ENCODE measurements around the gene RIMOC1. TPM values are rescaled to one million over a fixed set of nuclear protein-coding genes. Genes with fewer than 3 reads are reported as not detected.
"Not testable (repeated sequence)": the region's sequence is repeated elsewhere in the genome, so short reads cannot be mapped to it uniquely, and the experiment has no call there.

Gene RIMOC1
- total RNA-seq, 1 donor from 2014 or later: 29.0 TPM

GRCh38 chr5:41932770-41933169 is 28.6 kb downstream of the RIMOC1 start:
- intact Hi-C loops (cut with micrococcal nuclease): no loop called here
- Mint-ChIP-seq H3K9me3 (no peaks in the 10 kb centered on the region), H3K4me3 (no peak overlapping the region)

GRCh38 chr5:41935544-41935943 is 31.4 kb downstream of the RIMOC1 start:
- intact Hi-C loops (cut with micrococcal nuclease): no loop called here
- DNase-seq (ENCODE audit: low spot score): no peak
- H3K27me3 Mint-ChIP-seq (ENCODE audit: insufficient read depth): no peaks in the 10 kb centered on the region
- no peak overlapping the region for H3K4me3 Mint-ChIP-seq
- H3K4me1 Mint-ChIP-seq (ENCODE audit: low read depth): no peaks in the 10 kb centered on the region
- H3K36me3 Mint-ChIP-seq (ENCODE audit: low read depth): peaks cover 26% of the 10 kb centered on the region
- H3K9me3 Mint-ChIP-seq: no peaks in the 10 kb centered on the region
- no peak overlapping the region for H3K27ac Mint-ChIP-seq

More at GRCh38 chr5:41932770-41933169, 28.6 kb downstream of the RIMOC1 start:
- H3K36me3 Mint-ChIP-seq (ENCODE audit: low read depth): peaks cover 31% of the 10 kb centered on the region
- no peaks in the 10 kb centered on the region for H3K27me3 Mint-ChIP-seq (ENCODE audit: insufficient read depth)
- no peak for DNase-seq (ENCODE audit: low spot score)
- H3K4me1 Mint-ChIP-seq (ENCODE audit: low read depth): no peaks in the 10 kb centered on the region
- H3K27ac Mint-ChIP-seq: no peak overlapping the region

GRCh38 chr5:41940641-41941040 is 36.5 kb downstream of the RIMOC1 start:
- H3K4me3 Mint-ChIP-seq: no peak overlapping the region
- intact Hi-C loops (cut with micrococcal nuclease): no loop called here
- H3K4me1 Mint-ChIP-seq (ENCODE audit: low read depth): no peaks in the 10 kb centered on the region
- H3K27me3 Mint-ChIP-seq (ENCODE audit: insufficient read depth): no peaks in the 10 kb centered on the region
- no peaks in the 10 kb centered on the region for H3K9me3 Mint-ChIP-seq
- H3K27ac Mint-ChIP-seq: no peak overlapping the region
- DNase-seq (ENCODE audit: low spot score): no peak
- H3K36me3 Mint-ChIP-seq (ENCODE audit: low read depth): peaks cover 10% of the 10 kb centered on the region

- intact Hi-C loops (cut with micrococcal nuclease); H3K4me3 Mint-ChIP-seq; H3K27me3 Mint-ChIP-seq (ENCODE audit: insufficient read depth); H3K27ac Mint-ChIP-seq; H3K9me3 Mint-ChIP-seq; H3K36me3 Mint-ChIP-seq (ENCODE audit: low read depth); H3K4me1 Mint-ChIP-seq (ENCODE audit: low read depth); DNase-seq (ENCODE audit: low spot score): not testable (repeated sequence)
These were observed 41.3 kb downstream of the RIMOC1 start for GRCh38 chr5:41945332-41945955.

GRCh38 chr5:41951224-41951623 is 47.1 kb downstream of the RIMOC1 start:
- no peak for DNase-seq (ENCODE audit: low spot score)
- intact Hi-C loops (cut with micrococcal nuclease): no loop called here
- Mint-ChIP-seq H3K4me3 (no peak overlapping the region), H3K9me3 (no peaks in the 10 kb centered on the region), H3K4me1 (ENCODE audit: low read depth) (no peaks in the 10 kb centered on the region), H3K36me3 (ENCODE audit: low read depth) (no peaks in the 10 kb centered on the region), H3K27me3 (ENCODE audit: insufficient read depth) (peaks cover 1% of the 10 kb centered on the region), H3K27ac (no peak overlapping the region)

Other genes starting within 250 kb of the RIMOC1 start
- gene OXCT1, start 33.9 kb upstream of the RIMOC1 start, total RNA-seq: 84.4 and 85.1 TPM in 2 replicates
- gene FBXO4, start 20.9 kb downstream of the RIMOC1 start, total RNA-seq: 14.1 and 17.8 TPM in 2 replicates

Data from activated T-helper 1 cell treated with anti-CD3 and anti-CD28 coated beads, Interleukin-12 subunit alpha, Interleukin-12 subunit beta, Interleukin-2, Interleukin-4 antibody, amounts not matched to agents 30 ng/mL and 10 ng/mL and 1 ng/mL, durations not matched to agents 14 hours and 24 hours and 36 hours (primary cell).